KG1 (cell line): ENCODE results near the gene GPRC5B.

Experiments
- DNase-seq: peaks from one replicate; lab custom pipeline; 2025; lab: John Stamatoyannopoulos, UW

GPRC5B gene

GRCh38 chr16:19884611-19885450 lies at the start of gene GPRC5B:
GPRC5B (minus strand) TSS chr16:19884848; CDS start chr16:19872845, 12,003 bp downstream.
- peak; percentile 27 for DNase-seq

GRCh38 chr16:19933740-19934139 lies 49.1 kb upstream of the GPRC5B start:
- no peak for DNase-seq

- no peak for DNase-seq
Measured at GRCh38 chr16:19929062-19929511, 44.4 kb upstream of the GPRC5B start.

- DNase-seq: no peak
Measured at GRCh38 chr16:19928432-19928831, 43.8 kb upstream of the GPRC5B start.

GRCh38 chr16:19926449-19927390 lies 42.1 kb upstream of the GPRC5B start:
- no peak for DNase-seq

- DNase-seq: no peak
Measured at GRCh38 chr16:19923396-19923795, 38.7 kb upstream of the GPRC5B start.

- DNase-seq: no peak
Measured at GRCh38 chr16:19919142-19919541, 34.5 kb upstream of the GPRC5B start.

GRCh38 chr16:19916064-19916463 lies 31.4 kb upstream of the GPRC5B start:
- DNase-seq: no peak

GRCh38 chr16:19914877-19915276 lies 30.2 kb upstream of the GPRC5B start:
- no peak for DNase-seq

- no peak for DNase-seq
Measured at GRCh38 chr16:19913340-19913645, 28.6 kb upstream of the GPRC5B start.

- no peak for DNase-seq
Measured at GRCh38 chr16:19912455-19913339, 28.0 kb upstream of the GPRC5B start.

GRCh38 chr16:19911747-19912454 lies 27.3 kb upstream of the GPRC5B start:
- DNase-seq: no peak

- DNase-seq: no peak
Measured at GRCh38 chr16:19911204-19911603, 26.6 kb upstream of the GPRC5B start.

GRCh38 chr16:19909750-19910322 lies 25.2 kb upstream of the GPRC5B start:
- no peak for DNase-seq

GRCh38 chr16:19908921-19909320 lies 24.3 kb upstream of the GPRC5B start:
- no peak for DNase-seq

- peak; percentile 70 for DNase-seq
Measured at GRCh38 chr16:19907161-19907992, 22.7 kb upstream of the GPRC5B start.

- no peak for DNase-seq
Measured at GRCh38 chr16:19901164-19901563, 16.5 kb upstream of the GPRC5B start.

- DNase-seq: no peak
Measured at GRCh38 chr16:19899605-19899955, 14.9 kb upstream of the GPRC5B start.

- peak; percentile 32 for DNase-seq
Measured at GRCh38 chr16:19898924-19899604, 14.4 kb upstream of the GPRC5B start.
